GM10847 (cell line): ENCODE data around the gene PCGF5.

Experiments
- POLR2A ChIP-seq: IDR thresholded peaks from 2 replicates; pipeline ENCODE4 v1.6.1; 2011; ENCODE audit not compliant: insufficient read length; ENCODE audit errors: extremely low read depth

Gene PCGF5

DNA sequence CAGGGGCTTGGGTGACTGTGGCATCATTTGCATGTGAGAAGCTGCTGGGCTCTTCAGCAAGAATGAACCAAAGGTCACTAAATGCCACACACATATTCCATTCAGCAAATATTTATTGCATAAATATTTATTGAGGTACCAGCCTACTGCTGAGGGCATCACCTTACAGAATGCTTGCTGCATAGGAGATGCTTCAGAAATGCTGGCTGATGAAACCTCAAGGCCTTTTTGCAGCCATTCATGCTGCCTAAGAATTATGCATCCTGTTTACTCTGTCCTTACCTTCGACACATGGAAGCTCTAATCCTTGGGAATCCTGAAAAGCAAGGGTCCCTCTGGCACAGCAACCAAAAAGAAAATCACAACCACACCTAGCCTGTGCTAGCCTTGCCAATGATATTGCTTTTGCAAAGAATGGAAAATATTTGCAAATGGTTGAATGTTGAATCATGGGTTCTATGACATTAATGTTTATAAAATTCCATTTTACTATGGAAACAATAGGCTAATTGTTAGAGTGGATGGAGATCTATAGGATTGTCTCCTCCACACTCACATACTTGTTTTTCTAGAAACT is 79.6 kb downstream of the PCGF5 start:
- no peak for TF ChIP-seq POLR2A

DNA sequence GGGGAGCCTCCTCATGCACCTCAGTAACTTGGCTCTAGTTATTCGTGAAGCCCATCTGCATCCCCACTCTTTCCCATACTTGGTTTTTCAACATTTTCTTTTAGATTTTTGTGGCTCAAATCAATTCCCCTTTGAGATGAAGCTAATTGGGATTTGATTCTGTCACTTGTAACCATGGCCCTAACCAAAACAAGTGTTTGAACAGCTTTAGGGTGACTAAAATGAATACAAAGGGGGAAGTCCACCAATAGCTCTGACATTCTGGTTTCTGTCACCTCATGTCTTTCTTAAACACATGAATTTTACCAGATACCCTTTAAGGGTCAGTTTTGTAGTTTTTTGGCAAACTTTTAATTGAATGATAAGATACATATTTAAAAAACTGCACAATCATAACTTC is 87.0 kb downstream of the PCGF5 start:
- no peak for TF ChIP-seq POLR2A

- no peak for TF ChIP-seq POLR2A
These were observed 89.2 kb downstream of the PCGF5 start for GRCh38 chr10:91309711-91310110.

DNA sequence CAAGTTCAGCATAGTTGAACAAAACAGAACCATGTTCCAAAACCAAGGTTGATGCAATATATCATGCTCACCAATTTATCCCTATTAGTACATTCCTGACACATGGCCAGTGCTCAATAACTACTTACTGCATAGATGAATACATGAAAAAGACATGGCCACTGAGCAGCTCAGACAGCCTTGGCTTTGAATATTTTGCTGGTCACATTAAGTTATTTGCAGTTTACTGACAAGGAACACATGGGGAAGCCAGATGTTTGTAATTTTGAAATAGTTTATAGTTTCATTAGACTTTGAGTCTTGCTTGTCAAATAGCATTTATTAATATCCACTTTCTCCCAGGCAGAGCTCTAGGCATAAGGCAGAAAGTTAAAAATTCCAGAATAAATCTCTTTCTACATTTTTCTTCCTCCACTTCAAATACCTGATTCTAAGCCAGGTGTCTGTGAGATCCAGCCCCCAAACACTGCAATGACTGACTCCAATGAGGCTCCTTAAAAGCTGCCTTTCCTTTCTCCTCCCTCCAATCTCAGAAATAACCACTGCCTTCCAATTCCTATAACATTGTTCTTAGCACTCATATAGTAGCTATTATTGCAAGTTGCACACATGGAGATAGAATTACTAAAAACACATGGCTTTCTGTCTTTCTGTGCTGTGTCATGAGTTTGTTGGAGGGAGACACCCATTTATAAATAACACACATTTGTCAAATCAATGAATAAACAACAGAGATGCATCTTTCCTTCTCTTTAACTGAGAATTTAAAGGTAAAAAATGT is 91.3 kb downstream of the PCGF5 start:
- no peak for TF ChIP-seq POLR2A

DNA sequence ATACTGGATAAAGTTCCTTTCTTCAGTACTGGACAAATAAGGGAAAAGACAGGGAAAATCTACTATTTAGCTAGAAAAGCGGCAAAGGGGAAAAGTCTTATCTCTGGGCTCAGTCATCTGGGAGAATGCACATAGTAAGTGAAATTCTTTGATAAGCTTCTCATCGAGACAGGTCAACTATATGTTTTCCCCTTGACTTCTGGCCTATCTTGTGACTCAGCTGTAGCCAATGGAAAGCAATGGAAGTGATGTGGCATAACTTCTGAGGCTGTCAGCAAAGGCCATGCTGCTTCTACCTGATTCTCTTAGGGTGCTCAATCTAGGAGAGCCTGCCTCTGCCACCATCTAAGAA is 91.9 kb downstream of the PCGF5 start:
- no peak for TF ChIP-seq POLR2A

DNA sequence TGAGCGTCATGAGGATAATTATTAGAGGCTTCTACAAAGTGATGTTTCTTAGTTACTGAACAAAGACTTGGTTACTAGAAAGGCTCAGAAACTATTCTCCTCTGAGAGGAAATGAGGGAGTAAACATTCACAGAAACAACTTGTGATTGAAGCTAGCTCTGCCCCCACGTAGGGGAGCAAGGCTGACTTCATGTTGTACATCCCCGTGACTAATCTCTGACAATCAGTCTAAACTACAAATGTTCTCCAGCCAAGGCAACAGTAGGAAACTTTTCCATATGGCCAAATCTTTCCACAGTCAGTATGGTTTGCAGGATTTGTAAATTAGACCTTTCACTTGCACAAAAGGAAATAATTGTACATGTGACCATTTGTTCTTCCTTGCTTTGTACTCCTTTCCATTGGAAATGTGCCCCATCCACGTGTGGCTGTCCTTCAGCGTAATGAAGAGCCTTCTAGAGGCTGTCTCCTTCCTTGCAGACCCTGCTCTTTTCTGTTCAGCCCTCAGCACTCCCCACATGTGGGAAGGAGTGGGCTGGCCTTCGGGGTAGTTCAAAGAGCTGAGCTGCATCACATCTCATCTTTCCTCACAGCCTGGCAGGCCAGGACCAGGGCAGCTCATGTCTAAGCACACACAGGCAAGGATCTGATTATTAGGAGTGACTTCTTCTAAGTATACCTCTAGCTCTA is 93.5 kb downstream of the PCGF5 start:
- TF ChIP-seq POLR2A: no peak

DNA sequence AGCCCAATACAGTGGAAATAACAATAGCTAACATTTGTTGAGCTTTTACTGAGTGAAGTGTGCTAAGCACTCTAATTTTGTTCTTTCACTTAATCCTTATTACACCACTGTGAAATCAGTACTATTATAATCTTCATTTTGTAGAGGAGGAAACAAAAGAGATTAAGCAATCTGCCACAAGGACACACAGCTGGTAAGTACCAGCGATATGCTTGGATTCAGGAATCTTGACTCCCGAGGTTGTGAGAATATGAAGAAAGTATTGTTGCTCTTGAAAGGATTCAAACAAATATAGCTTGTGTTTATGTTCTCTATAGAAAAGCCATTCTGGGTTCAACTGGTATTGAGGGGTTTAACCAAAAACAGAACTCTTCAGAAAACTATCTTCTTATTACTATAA is 96.0 kb downstream of the PCGF5 start:
- TF ChIP-seq POLR2A: no peak

- no peak for TF ChIP-seq POLR2A
These were observed 97.1 kb downstream of the PCGF5 start for GRCh38 chr10:91317541-91317940.

DNA sequence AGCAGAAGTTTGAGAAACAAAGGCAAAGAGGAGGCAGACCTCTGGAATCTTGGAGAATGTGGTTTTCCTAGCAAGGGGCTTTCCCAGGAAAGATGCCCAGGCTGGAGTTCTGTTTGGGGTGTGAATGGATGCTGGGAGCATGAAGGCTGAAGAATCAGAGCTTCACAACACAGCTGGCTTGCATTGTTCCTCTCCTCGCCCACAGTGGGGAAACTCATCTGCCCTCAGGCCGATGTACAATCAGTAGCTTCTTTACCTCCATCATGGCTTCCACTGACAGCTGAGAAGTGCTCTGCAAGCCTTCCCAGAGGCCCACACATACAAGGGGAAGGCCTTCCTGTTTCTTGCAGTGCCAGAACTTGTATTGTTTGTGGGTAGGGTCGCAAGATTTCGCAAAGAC is 98.9 kb downstream of the PCGF5 start:
- TF ChIP-seq POLR2A: no peak

DNA sequence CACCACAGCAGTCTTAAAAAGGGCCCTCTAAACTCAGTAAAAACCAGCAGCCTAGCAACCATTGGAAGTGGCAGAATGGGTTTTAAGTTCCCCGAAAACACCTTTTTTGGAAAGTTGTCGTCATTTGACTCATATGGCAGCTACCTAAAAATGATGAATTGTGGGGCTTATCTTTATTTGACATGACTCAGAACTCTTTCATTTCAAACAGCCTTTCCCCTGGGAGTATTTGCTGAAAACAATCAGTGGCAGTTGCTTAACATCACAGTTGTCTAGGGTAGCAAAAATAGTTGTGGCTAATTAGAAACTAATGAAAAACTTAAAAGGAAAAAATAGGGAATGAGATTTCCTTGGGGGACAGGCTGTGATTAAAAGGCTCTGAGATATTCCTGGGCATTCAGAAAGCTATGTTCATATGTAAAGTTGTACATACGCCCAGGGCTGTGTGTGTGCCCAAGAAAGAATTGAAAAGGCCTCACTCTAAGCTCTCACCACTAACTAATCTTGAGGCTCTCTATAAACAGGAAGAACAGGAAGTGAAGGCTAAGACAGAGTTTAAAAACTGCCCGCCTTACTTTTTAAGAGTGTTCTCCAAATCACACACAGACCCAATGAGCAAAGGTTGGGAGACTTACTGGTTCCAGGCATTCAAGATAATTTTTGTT is 108.0 kb downstream of the PCGF5 start:
- no peak for TF ChIP-seq POLR2A
